IMR-90 (cell line): ENCODE measurements around the gene APBB1IP. TPM values are rescaled to one million over a fixed set of nuclear protein-coding genes. Genes with fewer than 3 reads are reported as not detected.

ENCODE experiments used
- ATAC-seq: fragments of 200-7000 bp; cut with Tn5 transposase; 2 replicates; pipeline ENCODE4 v1.9.1; 2020; ENCODE audit warnings: low read depth, mild to moderate bottlenecking, moderate library complexity
- BruUV-seq: library from RNA; stranded (reverse); fragments of 400-500 nt; replicated peaks from 2 replicates; lab custom pipeline; 2021; lab: Mats Ljungman, UMichigan
- CTCF ChIA-PET: fragments of 300-600 bp; formaldehyde crosslinking; extraction: SDS; loops from one replicate; lab custom pipeline; 2021; ENCODE audit warnings: antibody characterized with exemption; lab: Yijun Ruan, JAX
- POLR2A ChIA-PET: fragments of 300-600 bp; sonication (Branson Sonifier 250); formaldehyde crosslinking; loops from one replicate; lab custom pipeline; 2022; ENCODE audit warnings: antibody characterized with exemption; ENCODE audit not compliant: unreplicated experiment; lab: Charles Lee
- DNase-seq: peaks from one replicate; pipeline ENCODE4 v3.0.0; 2013
- H2AFZ ChIP-seq: replicated peaks from 2 replicates; pipeline ENCODE3; 2013; ENCODE audit warnings: low read length, mild to moderate bottlenecking; ENCODE audit not compliant: poor library complexity
- H2AK5ac ChIP-seq: 2 replicates; pipeline ENCODE4 v1.6.1; 2013; ENCODE audit warnings: low read depth, low read length, inconsistent platforms
- H2AK9ac ChIP-seq: replicated peaks from 2 replicates; pipeline ENCODE3; 2013; ENCODE audit warnings: mild to moderate bottlenecking, low read depth, low read length, moderate library complexity; ENCODE audit not compliant: poor library complexity
- H2BK120ac ChIP-seq: 2 replicates; pipeline ENCODE4 v1.6.1; 2013; ENCODE audit warnings: low read depth, low read length, inconsistent platforms
- H2BK15ac ChIP-seq: 3 replicates; pipeline ENCODE4 v1.6.1; 2013; ENCODE audit warnings: low read depth, low read length, inconsistent platforms
- H2BK20ac ChIP-seq: 2 replicates; pipeline ENCODE4 v1.6.1; 2013; ENCODE audit warnings: low read depth, mild to moderate bottlenecking, inconsistent platforms, low read length, moderate library complexity
- H2BK5ac ChIP-seq: 2 replicates; pipeline ENCODE4 v1.6.1; 2013; ENCODE audit warnings: mild to moderate bottlenecking, low read depth, low read length, inconsistent platforms; ENCODE audit not compliant: poor library complexity, severe bottlenecking
- H3K14ac ChIP-seq: replicated peaks from 2 replicates; pipeline ENCODE4 v1.6.1; 2013; ENCODE audit warnings: low read depth, low read length, inconsistent platforms
- H3K18ac ChIP-seq: 2 replicates; pipeline ENCODE4 v1.6.1; 2013; ENCODE audit warnings: low read depth, low read length, control low read depth
- H3K23ac ChIP-seq: 2 replicates; pipeline ENCODE4 v1.6.1; 2013; ENCODE audit warnings: low read depth, low read length, inconsistent platforms
- H3K27ac ChIP-seq: 2 replicates; pipeline ENCODE4 v1.5.1; 2013; ENCODE audit warnings: mild to moderate bottlenecking, control low read depth, low read length; ENCODE audit not compliant: insufficient read depth
- H3K27me3 ChIP-seq: 2 replicates; pipeline ENCODE4 v1.6.1; 2013; ENCODE audit warnings: low read length; ENCODE audit not compliant: control insufficient read depth, insufficient read depth
- H3K36me3 ChIP-seq: 2 replicates; pipeline ENCODE4 v1.6.1; 2013; ENCODE audit warnings: low read length, mixed read lengths; ENCODE audit not compliant: control insufficient read depth, insufficient read depth
- H3K4ac ChIP-seq: 2 replicates; pipeline ENCODE4 v1.6.1; 2013; ENCODE audit warnings: low read depth, low read length, inconsistent platforms
- H3K4me1 ChIP-seq: 2 replicates; pipeline ENCODE4 v1.6.1; 2013; ENCODE audit warnings: low read length, mixed read lengths; ENCODE audit not compliant: control insufficient read depth, insufficient read depth
- H3K4me2 ChIP-seq: 2 replicates; pipeline ENCODE4 v1.6.1; 2013; ENCODE audit warnings: low read depth, mild to moderate bottlenecking, control low read depth, low read length, moderate library complexity
- H3K4me3 ChIP-seq: 2 replicates; pipeline ENCODE4 v1.5.1; 2013; ENCODE audit warnings: low read depth, mild to moderate bottlenecking, control low read depth, low read length, moderate library complexity; ENCODE audit not compliant: insufficient read depth
- H3K56ac ChIP-seq: 2 replicates; pipeline ENCODE4 v1.6.1; 2013; ENCODE audit warnings: low read length, inconsistent platforms; ENCODE audit not compliant: insufficient read depth; ENCODE audit errors: extremely low read depth
- H3K79me1 ChIP-seq, 2 experiments: 2 replicates each; pipeline ENCODE4 v1.6.1; 2013; ENCODE audit warnings: low read length in 2 of 2, inconsistent platforms in 1 of 2, low read depth in 1 of 2
- H3K9ac ChIP-seq: 2 replicates; pipeline ENCODE4 v1.6.1; 2013; ENCODE audit warnings: low read depth, low read length, control low read depth
- H3K9me1 ChIP-seq: 2 replicates; pipeline ENCODE4 v1.6.1; 2013; ENCODE audit warnings: low read length, inconsistent platforms; ENCODE audit not compliant: insufficient read depth
- H3K9me3 ChIP-seq: 2 replicates; pipeline ENCODE4 v1.6.1; 2013; ENCODE audit warnings: low read length; ENCODE audit not compliant: control insufficient read depth, insufficient read depth
- H4K20me1 ChIP-seq: 2 replicates; pipeline ENCODE4 v1.6.1; 2013; ENCODE audit warnings: low read length, inconsistent platforms; ENCODE audit not compliant: insufficient read depth
- H4K5ac ChIP-seq: 2 replicates; pipeline ENCODE4 v1.6.1; 2013; ENCODE audit warnings: mild to moderate bottlenecking, low read depth, low read length, control low read depth
- H4K8ac ChIP-seq, 2 experiments: 2 replicates each; pipeline ENCODE4 v1.6.1; 2013; ENCODE audit warnings: low read depth in 2 of 2, low read length in 2 of 2, control low read depth in 1 of 2, inconsistent platforms in 1 of 2
- H4K91ac ChIP-seq: 2 replicates; pipeline ENCODE4 v1.6.1; 2013; ENCODE audit warnings: low read depth, low read length, inconsistent platforms; ENCODE audit not compliant: insufficient read depth
- BHLHE40 ChIP-seq: fragments of 150-350 bp; IDR thresholded peaks from 2 replicates; pipeline ENCODE4 v1.6.1; 2016; ENCODE audit warnings: mild to moderate bottlenecking, low read depth, low read length
- CEBPB ChIP-seq: IDR thresholded peaks from 2 replicates; pipeline ENCODE4 v1.6.1; 2012; ENCODE audit warnings: low read depth, low read length, improper control_type of control experiment
- CHD1 ChIP-seq: IDR thresholded peaks from 2 replicates; pipeline ENCODE4 v1.6.1; 2012; ENCODE audit warnings: low read depth, low read length, improper control_type of control experiment
- CTCF ChIP-seq: conservative IDR thresholded peaks from 2 replicates; pipeline ENCODE4 v1.5.1; 2012; ENCODE audit warnings: mild to moderate bottlenecking, low read depth, low read length, improper control_type of control experiment
- FOS ChIP-seq: fragments of 150-350 bp; IDR thresholded peaks from 2 replicates; pipeline ENCODE4 v1.6.1; 2016; ENCODE audit warnings: low read depth, low read length
- MAFK ChIP-seq: IDR thresholded peaks from 2 replicates; pipeline ENCODE4 v1.6.1; 2012; ENCODE audit warnings: low read depth, low read length, improper control_type of control experiment
- MAZ ChIP-seq: IDR thresholded peaks from 2 replicates; pipeline ENCODE4 v1.6.1; 2012; ENCODE audit warnings: low read depth, mild to moderate bottlenecking, low read length, improper control_type of control experiment, moderate library complexity, borderline replicate concordance
- MXI1 ChIP-seq: IDR thresholded peaks from 2 replicates; pipeline ENCODE4 v1.6.1; 2012; ENCODE audit warnings: low read depth, mild to moderate bottlenecking, low read length, moderate library complexity, borderline replicate concordance
- NFE2L2 ChIP-seq: fragments of 150-350 bp; IDR thresholded peaks from 2 replicates; pipeline ENCODE4 v1.6.1; 2016; ENCODE audit warnings: low read depth, mild to moderate bottlenecking, low read length
- POLR2A ChIP-seq: IDR thresholded peaks from 2 replicates; pipeline ENCODE4 v1.6.1; 2012; ENCODE audit warnings: mild to moderate bottlenecking, low read depth, low read length
- RAD21 ChIP-seq: IDR thresholded peaks from 2 replicates; pipeline ENCODE4 v1.6.1; 2012; ENCODE audit warnings: low read length, improper control_type of control experiment
- RCOR1 ChIP-seq: IDR thresholded peaks from 2 replicates; pipeline ENCODE4 v1.6.1; 2012; ENCODE audit warnings: mild to moderate bottlenecking, low read length, improper control_type of control experiment; ENCODE audit not compliant: insufficient replicate concordance
- RFX5 ChIP-seq: IDR thresholded peaks from 2 replicates; pipeline ENCODE4 v1.8.0; 2012; ENCODE audit warnings: low read depth, mild to moderate bottlenecking, low read length, moderate library complexity
- SMC3 ChIP-seq: fragments of 150-350 bp; IDR thresholded peaks from 2 replicates; pipeline ENCODE4 v1.6.1; 2016; ENCODE audit warnings: low read depth, mild to moderate bottlenecking, antibody characterized with exemption, low read length, moderate library complexity
- USF2 ChIP-seq: fragments of 150-350 bp; IDR thresholded peaks from 2 replicates; pipeline ENCODE4 v1.6.1; 2017; ENCODE audit warnings: mild to moderate bottlenecking, antibody characterized with exemption, low read length, low read depth
- WGBS, 2 experiments: methylation state at CpG; one replicate each; pipeline versions ENCODE4 v1.1.5 to v1.1.7; 2013; ENCODE audit warnings: missing lambda C conversion rate in 2 of 2; ENCODE audit not compliant: insufficient read length in 1 of 2; ENCODE audit errors: extremely low coverage in 2 of 2; 5-methylcytosine and 5-hydroxymethylcytosine counted together
- dilution Hi-C: fragments of 300-500 bp; cut with HindIII; formaldehyde crosslinking; loops from one replicate; pipeline ENCODE4 v1.14.3; 2018; ENCODE audit warnings: low sequenced_read_pairs; ENCODE audit not compliant: unreplicated experiment
- in situ Hi-C: fragments of 300-500 bp; cut with MboI; formaldehyde crosslinking; loops from 3 replicates; pipeline ENCODE4 v1.14.3; 2019; ENCODE audit warnings: low sequenced_read_pairs, inconsistent platforms, mixed read lengths
- intact Hi-C: fragments of 100-400 bp; cut with micrococcal nuclease; formaldehyde crosslinking; loops from 2 replicates; pipeline ENCODE4 v1.10.0; 2022
- polyA plus RNA-seq, 3 experiments: library from polyadenylated mRNA; depleted of rRNA; stranded (reverse); fragments of >200 nt; gene quantifications; 2 replicates each; pipeline ENCODE4 v1.2.3, GENCODE V29; 2012; ENCODE audit warnings: low replicate concordance in 1 of 3
- total RNA-seq: library from RNA; depleted of rRNA; stranded (reverse); fragments of >200 nt; gene quantifications from 2 replicates; pipeline ENCODE4 v1.2.3, GENCODE V29; 2012
- TF ChIP-seq, protein P1 (sequence below): fragments of 150-350 bp; IDR thresholded peaks from 2 replicates; pipeline ENCODE4 v1.6.1; 2016; ENCODE audit warnings: low read depth, mild to moderate bottlenecking, low read length, moderate library complexity, borderline replicate concordance

The APBB1IP gene
- total and polyA plus RNA-seq, 2 of the 4 experiments (the other 2 are of a cell fraction), result not detected

DNA sequence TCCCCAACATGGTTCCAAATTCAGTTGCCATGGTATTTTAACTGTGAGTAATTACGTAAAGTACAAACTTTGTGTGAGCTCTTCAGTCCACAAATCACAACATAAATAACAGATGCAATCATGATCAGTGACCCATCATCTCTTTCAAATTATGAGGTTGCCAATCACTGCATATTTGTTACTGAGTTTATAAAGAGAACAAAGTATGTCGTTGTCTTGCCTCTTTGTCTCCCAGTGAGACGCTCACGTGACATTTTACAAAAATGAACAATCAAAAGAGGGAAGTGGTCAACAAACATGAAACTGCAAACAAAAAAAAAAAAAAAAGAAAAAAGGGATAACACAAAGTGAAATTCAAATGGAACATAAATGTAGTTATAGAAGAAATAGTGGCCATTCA is 136.6 kb downstream of the APBB1IP start:
- Histone ChIP-seq H4K5ac (no peak overlapping the region), H4K8ac (no peak overlapping the region), H3K9me1 (no peaks in the 10 kb centered on the region), H2BK5ac (no peak overlapping the region), H2AFZ (no peak overlapping the region), H2BK15ac (no peak overlapping the region), H3K4ac (no peak overlapping the region), H3K9me3 (peaks cover 4% of the 10 kb centered on the region; the same call in 1 of the 2 replicates), H3K4me3 (no peak overlapping the region), H3K4me1 (no peaks in the 10 kb centered on the region), H3K27me3 (no peaks in the 10 kb centered on the region), H3K23ac (no peak overlapping the region), H4K91ac (no peak overlapping the region), H3K27ac (no peak overlapping the region), H3K79me1 (no peaks in the 10 kb centered on the region), H2AK5ac (no peak overlapping the region), H3K18ac (no peak overlapping the region), H3K14ac (no peak overlapping the region), H2BK20ac (no peak overlapping the region), H3K4me2 (no peak overlapping the region), H3K56ac (no peak overlapping the region), H2AK9ac (no peak overlapping the region), H2BK120ac (no peak overlapping the region), H4K20me1 (no peaks in the 10 kb centered on the region), H3K9ac (no peak overlapping the region), H3K36me3 (no peaks in the 10 kb centered on the region)
- TF ChIP-seq FOS (no peak), CTCF (no peak), CEBPB (no peak), MAFK (no peak), MXI1 (no peak), SMC3 (no peak), NFE2L2 (no peak), MAZ (no peak), USF2 (no peak), CHD1 (no peak), RFX5 (no peak), BHLHE40 (no peak), RCOR1 (no peak), POLR2A (no peak), RAD21 (no peak)
- TF ChIP-seq, protein P1, sequence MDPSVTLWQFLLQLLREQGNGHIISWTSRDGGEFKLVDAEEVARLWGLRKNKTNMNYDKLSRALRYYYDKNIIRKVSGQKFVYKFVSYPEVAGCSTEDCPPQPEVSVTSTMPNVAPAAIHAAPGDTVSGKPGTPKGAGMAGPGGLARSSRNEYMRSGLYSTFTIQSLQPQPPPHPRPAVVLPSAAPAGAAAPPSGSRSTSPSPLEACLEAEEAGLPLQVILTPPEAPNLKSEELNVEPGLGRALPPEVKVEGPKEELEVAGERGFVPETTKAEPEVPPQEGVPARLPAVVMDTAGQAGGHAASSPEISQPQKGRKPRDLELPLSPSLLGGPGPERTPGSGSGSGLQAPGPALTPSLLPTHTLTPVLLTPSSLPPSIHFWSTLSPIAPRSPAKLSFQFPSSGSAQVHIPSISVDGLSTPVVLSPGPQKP, result no peak
- in situ Hi-C loops (no loop called here), intact Hi-C loops (loop anchor here (5.0 kb wide), 1 partner anchor 758 kb away; no protein-coding TSS in a partner anchor), dilution Hi-C loops (no loop called here)
- POLR2A ChIA-PET, result no interaction called here
- no CpG with 5 or more reads among the region's 4 CpGs for whole genome bisulfite sequencing, 2 experiments
- CTCF ChIA-PET, result no interaction called here
- BruUV-seq, result no TSS peak
- ATAC-seq (no peak), DNase-seq (no peak)
